Peyer's patch (tissue), 4 donors: ENCODE results near the gene THSD1. TPM values are rescaled to one million over a fixed set of nuclear protein-coding genes. Genes with fewer than 3 reads are reported as not detected.

Experiments
- DNase-seq, 3 donors: peaks; one replicate each; pipeline ENCODE4 v3.0.0-alpha.2; 2017 to 2019
- H3K27ac ChIP-seq, 4 donors: fragments of 200-600 bp; sonication (generic); one replicate each; pipeline ENCODE4 v1.5.1; 2016 to 2019
- H3K27me3 ChIP-seq, 2 donors: fragments of 200-600 bp; sonication (generic); one replicate each; pipeline ENCODE4 v1.5.1; 2019
- H3K36me3 ChIP-seq, 3 donors: fragments of 200-600 bp; sonication (generic); one replicate each; pipeline ENCODE4 v1.5.1; 2016 to 2019
- H3K4me1 ChIP-seq, 4 donors: fragments of 200-600 bp; sonication (generic); one replicate each; pipeline ENCODE4 v1.5.1; 2016 to 2019
- H3K4me3 ChIP-seq, 4 donors: fragments of 200-600 bp; sonication (generic); 1 replicate in 3 of 4; 2 replicates in 1 of 4; pipeline ENCODE4 v1.5.1; 2016 to 2019; ENCODE audit warnings: mild to moderate bottlenecking in 1 of 4
- H3K9me3 ChIP-seq, 4 donors: fragments of 200-600 bp; sonication (generic); one replicate each; pipeline ENCODE4 v1.5.1; 2016 to 2019; ENCODE audit warnings: mild to moderate bottlenecking in 1 of 4
- CTCF ChIP-seq, 6 experiments: fragments of 450-650 bp in 4 of 6; fragments of 200-600 bp in 2 of 6; sonication (generic) in 1 of 6; IDR thresholded peaks; one replicate each; pipeline ENCODE4 v1.5.1; 2017 to 2019; ENCODE audit warnings: antibody characterized with exemption in 6 of 6, mild to moderate bottlenecking in 3 of 6, moderate library complexity in 1 of 6
- POLR2A ChIP-seq, 2 donors: fragments of 450-650 bp; IDR thresholded peaks; one replicate each; pipeline ENCODE4 v1.5.1; 2017; ENCODE audit warnings: antibody characterized with exemption in 2 of 2, mild to moderate bottlenecking in 2 of 2, moderate library complexity in 2 of 2
- total RNA-seq, 4 donors: library from RNA; depleted of rRNA; stranded (reverse); fragments of >200 nt; gene quantifications; one replicate each; pipeline ENCODE4 v1.1.0, GENCODE V29; 2016

Gene THSD1
- total RNA-seq, 4 donors from 2014 or later: 2.1 to 5.0 (median 2.5) TPM

GRCh38 chr13:52405369-52405766 lies 604 bp downstream of the THSD1 start:
- peaks cover 0 to 8% of the 10 kb centered on the region in 2 donors for H3K27me3 ChIP-seq
- H3K4me1 ChIP-seq: peaks cover 0 to 9% (median 5%) of the 10 kb centered on the region in 4 donors
- DNase-seq: no peak
- H3K9me3 ChIP-seq: no peaks in the 10 kb centered on the region
- no peaks in the 10 kb centered on the region for H3K36me3 ChIP-seq
- H3K27ac ChIP-seq: no peak overlapping the region
- TF ChIP-seq CTCF (IDR thresholded peaks at IDR 0.05) (no peak), POLR2A (IDR thresholded peaks at IDR 0.05) (no peak)
- H3K4me3 ChIP-seq: peak overlapping the region; percentile 22 to 46 (median 42)

- H3K36me3 ChIP-seq: no peaks in the 10 kb centered on the region
- H3K27me3 ChIP-seq: no peaks in the 10 kb centered on the region
- DNase-seq: no peak
- no peaks in the 10 kb centered on the region for H3K4me1 ChIP-seq
- H3K9me3 ChIP-seq: no peaks in the 10 kb centered on the region
- TF ChIP-seq CTCF (IDR thresholded peaks at IDR 0.05) (peak in 1 of 6 experiments; percentile 7), POLR2A (IDR thresholded peaks at IDR 0.05) (no peak)
- no peak overlapping the region for H3K4me3 ChIP-seq
- no peak overlapping the region for H3K27ac ChIP-seq
These were observed 6.3 kb downstream of the THSD1 start for GRCh38 chr13:52399708-52400107.

- Histone ChIP-seq H3K9me3 (no peaks in the 10 kb centered on the region), H3K36me3 (no peaks in the 10 kb centered on the region), H3K4me1 (no peaks in the 10 kb centered on the region), H3K27me3 (no peaks in the 10 kb centered on the region), H3K27ac (no peak overlapping the region), H3K4me3 (no peak overlapping the region)
- TF ChIP-seq POLR2A (IDR thresholded peaks at IDR 0.05): no peak
- no peak for TF ChIP-seq CTCF (IDR thresholded peaks at IDR 0.05)
- DNase-seq: no peak
These were observed 6.9 kb downstream of the THSD1 start for GRCh38 chr13:52399046-52399445.

- Histone ChIP-seq H3K27ac (no peak overlapping the region), H3K9me3 (no peaks in the 10 kb centered on the region), H3K36me3 (no peaks in the 10 kb centered on the region), H3K4me1 (no peaks in the 10 kb centered on the region), H3K27me3 (no peaks in the 10 kb centered on the region), H3K4me3 (no peak overlapping the region)
- TF ChIP-seq CTCF (IDR thresholded peaks at IDR 0.05) (no peak), POLR2A (IDR thresholded peaks at IDR 0.05) (no peak)
- DNase-seq: no peak
These were observed 10.3 kb downstream of the THSD1 start for GRCh38 chr13:52395704-52396103.

- no peaks in the 10 kb centered on the region for H3K36me3 ChIP-seq
- no peaks in the 10 kb centered on the region for H3K27me3 ChIP-seq
- no peak for TF ChIP-seq CTCF (IDR thresholded peaks at IDR 0.05)
- no peaks in the 10 kb centered on the region for H3K9me3 ChIP-seq
- DNase-seq: no peak
- no peak overlapping the region for H3K4me3 ChIP-seq
- H3K4me1 ChIP-seq: no peaks in the 10 kb centered on the region
- no peak overlapping the region for H3K27ac ChIP-seq
These were observed 11.4 kb downstream of the THSD1 start for GRCh38 chr13:52394586-52394985.
